ENCODE data around the gene UNC45A. TPM values are rescaled to one million over a fixed set of nuclear protein-coding genes. Genes with fewer than 3 reads are reported as not detected.

The UNC45A gene
- total and polyA plus RNA-seq, 2 of the 13 experiments (the other 11 are each of a cell fraction or from before 2014, with no cell fraction given), result 33.8 to 39.7 TPM

DNA sequence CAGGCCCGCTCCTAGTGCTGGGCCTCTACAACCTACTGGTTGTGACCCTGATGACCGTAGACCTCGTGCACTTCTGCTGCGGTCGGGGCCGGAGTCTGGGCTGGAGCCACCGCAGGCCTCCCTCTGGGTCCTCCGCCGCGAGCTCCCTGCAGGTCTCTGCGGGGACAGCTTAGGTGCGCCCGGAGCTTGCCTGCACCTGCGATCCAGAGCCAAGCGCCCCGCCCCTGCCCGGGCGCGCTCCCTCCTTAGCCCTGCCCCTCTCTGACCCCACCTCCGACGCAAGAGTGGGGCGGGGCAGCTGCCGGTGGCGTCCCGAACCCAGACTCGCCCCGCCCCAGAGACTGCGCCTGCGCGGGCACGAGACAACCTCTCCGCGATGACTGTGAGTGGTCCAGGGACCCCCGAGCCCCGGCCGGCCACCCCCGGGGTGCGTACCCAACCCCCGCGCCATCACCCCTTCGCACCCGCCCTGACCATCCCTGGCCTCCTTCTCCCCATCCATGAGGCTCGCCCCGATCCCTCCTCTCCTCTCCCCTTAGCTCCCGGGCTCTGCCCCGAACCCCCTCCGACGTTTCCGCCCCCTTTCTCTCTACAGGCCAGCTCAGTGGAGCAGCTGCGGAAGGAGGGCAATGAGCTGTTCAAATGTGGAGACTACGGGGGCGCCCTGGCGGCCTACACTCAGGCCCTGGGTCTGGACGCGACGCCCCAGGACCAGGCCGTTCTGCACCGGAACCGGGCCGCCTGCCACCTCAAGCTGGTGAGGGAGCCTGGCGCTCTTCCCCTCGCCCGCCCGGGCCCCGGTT is at the start of gene UNC45A (continued):
- TF ChIP-seq ETV6 (CRISPR knock-in tag; conservative IDR thresholded peaks at IDR 0.05) (no peak), PCBP1 (IDR thresholded peaks at IDR 0.05; ENCODE audit: borderline replicate concordance, low read depth, low read length) (0 out of 2 replicates have a peak, but pooled peaks have one; percentile 31), ZNF775 (CRISPR knock-in tag; IDR thresholded peaks at IDR 0.05; ENCODE audit: borderline replicate concordance) (no peak), HNRNPL (IDR thresholded peaks at IDR 0.05; ENCODE audit: low read depth, low read length) (no peak), GATAD1 (CRISPR knock-in tag; IDR thresholded peaks at IDR 0.05) (0 out of 2 replicates have a peak, but pooled peaks have one; percentile 29), ZNF749 (CRISPR knock-in tag; IDR thresholded peaks at IDR 0.05; ENCODE audit: borderline replicate concordance) (no peak), MLLT10 (CRISPR knock-in tag; IDR thresholded peaks at IDR 0.05) (no peak), KLF12 (CRISPR knock-in tag; IDR thresholded peaks at IDR 0.05; ENCODE audit: borderline replicate concordance) (no peak), HDAC2 (CRISPR knock-in tag; IDR thresholded peaks at IDR 0.05) (peak; percentile 39; the same call in 1 of the 2 replicates), HNF4A (CRISPR knock-in tag; IDR thresholded peaks at IDR 0.05) (no peak), ARNT2 (CRISPR knock-in tag; IDR thresholded peaks at IDR 0.05; ENCODE audit: low read depth) (no peak), ZNF710 (CRISPR knock-in tag; IDR thresholded peaks at IDR 0.05; ENCODE audit: borderline replicate concordance) (no peak), ZNF547 (CRISPR knock-in tag; IDR thresholded peaks at IDR 0.05) (no peak), NFRKB (IDR thresholded peaks at IDR 0.05) (no peak), ZNF598 (CRISPR knock-in tag; IDR thresholded peaks at IDR 0.05; ENCODE audit: borderline replicate concordance) (no peak), FOXC1 (CRISPR knock-in tag; IDR thresholded peaks at IDR 0.05; ENCODE audit: borderline replicate concordance) (0 out of 2 replicates have a peak, but pooled peaks have one; percentile 36), KLF13 (CRISPR knock-in tag; IDR thresholded peaks at IDR 0.05) (no peak), SRSF9 (IDR thresholded peaks at IDR 0.05; ENCODE audit: borderline replicate concordance, insufficient read depth, low read depth, low read length, poor library complexity, severe bottlenecking) (no peak), RXRA (CRISPR knock-in tag; IDR thresholded peaks at IDR 0.05) (no peak)
- TF ChIP-seq, protein P1, sequence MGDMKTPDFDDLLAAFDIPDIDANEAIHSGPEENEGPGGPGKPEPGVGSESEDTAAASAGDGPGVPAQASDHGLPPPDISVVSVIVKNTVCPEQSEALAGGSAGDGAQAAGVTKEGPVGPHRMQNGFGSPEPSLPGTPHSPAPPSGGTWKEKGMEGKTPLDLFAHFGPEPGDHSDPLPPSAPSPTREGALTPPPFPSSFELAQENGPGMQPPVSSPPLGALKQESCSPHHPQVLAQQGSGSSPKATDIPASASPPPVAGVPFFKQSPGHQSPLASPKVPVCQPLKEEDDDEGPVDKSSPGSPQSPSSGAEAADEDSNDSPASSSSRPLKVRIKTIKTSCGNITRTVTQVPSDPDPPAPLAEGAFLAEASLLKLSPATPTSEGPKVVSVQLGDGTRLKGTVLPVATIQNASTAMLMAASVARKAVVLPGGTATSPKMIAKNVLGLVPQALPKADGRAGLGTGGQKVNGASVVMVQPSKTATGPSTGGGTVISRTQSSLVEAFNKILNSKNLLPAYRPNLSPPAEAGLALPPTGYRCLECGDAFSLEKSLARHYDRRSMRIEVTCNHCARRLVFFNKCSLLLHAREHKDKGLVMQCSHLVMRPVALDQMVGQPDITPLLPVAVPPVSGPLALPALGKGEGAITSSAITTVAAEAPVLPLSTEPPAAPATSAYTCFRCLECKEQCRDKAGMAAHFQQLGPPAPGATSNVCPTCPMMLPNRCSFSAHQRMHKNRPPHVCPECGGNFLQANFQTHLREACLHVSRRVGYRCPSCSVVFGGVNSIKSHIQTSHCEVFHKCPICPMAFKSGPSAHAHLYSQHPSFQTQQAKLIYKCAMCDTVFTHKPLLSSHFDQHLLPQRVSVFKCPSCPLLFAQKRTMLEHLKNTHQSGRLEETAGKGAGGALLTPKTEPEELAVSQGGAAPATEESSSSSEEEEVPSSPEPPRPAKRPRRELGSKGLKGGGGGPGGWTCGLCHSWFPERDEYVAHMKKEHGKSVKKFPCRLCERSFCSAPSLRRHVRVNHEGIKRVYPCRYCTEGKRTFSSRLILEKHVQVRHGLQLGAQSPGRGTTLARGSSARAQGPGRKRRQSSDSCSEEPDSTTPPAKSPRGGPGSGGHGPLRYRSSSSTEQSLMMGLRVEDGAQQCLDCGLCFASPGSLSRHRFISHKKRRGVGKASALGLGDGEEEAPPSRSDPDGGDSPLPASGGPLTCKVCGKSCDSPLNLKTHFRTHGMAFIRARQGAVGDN (CRISPR knock-in tag; IDR thresholded peaks at IDR 0.05), result peak; percentile 86
- TF ChIP-seq, protein P2, sequence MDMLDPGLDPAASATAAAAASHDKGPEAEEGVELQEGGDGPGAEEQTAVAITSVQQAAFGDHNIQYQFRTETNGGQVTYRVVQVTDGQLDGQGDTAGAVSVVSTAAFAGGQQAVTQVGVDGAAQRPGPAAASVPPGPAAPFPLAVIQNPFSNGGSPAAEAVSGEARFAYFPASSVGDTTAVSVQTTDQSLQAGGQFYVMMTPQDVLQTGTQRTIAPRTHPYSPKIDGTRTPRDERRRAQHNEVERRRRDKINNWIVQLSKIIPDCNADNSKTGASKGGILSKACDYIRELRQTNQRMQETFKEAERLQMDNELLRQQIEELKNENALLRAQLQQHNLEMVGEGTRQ (IDR thresholded peaks at IDR 0.05; ENCODE audit: low read depth, low read length), result no peak
- TF ChIP-seq, protein P2 (CRISPR knock-in tag; IDR thresholded peaks at IDR 0.05; ENCODE audit: borderline replicate concordance), result peak; percentile 30; the same call in 1 of the 2 replicates

All from HepG2 (cell line).